CD1c-positive myeloid dendritic cell (primary cell): ENCODE data around the gene AGAP3.
A peak's percentile ranks its signal among the peaks of the same experiment; 100 is the strongest.
"Not testable (repeated sequence)": the region's sequence is repeated elsewhere in the genome, so short reads cannot be mapped to it uniquely, and the experiment has no call there.

Experiments used
- DNase-seq: peaks from one replicate; pipeline ENCODE4 v3.0.0-alpha.2; 2016; ENCODE audit errors: extremely low spot score

The AGAP3 gene

DNA sequence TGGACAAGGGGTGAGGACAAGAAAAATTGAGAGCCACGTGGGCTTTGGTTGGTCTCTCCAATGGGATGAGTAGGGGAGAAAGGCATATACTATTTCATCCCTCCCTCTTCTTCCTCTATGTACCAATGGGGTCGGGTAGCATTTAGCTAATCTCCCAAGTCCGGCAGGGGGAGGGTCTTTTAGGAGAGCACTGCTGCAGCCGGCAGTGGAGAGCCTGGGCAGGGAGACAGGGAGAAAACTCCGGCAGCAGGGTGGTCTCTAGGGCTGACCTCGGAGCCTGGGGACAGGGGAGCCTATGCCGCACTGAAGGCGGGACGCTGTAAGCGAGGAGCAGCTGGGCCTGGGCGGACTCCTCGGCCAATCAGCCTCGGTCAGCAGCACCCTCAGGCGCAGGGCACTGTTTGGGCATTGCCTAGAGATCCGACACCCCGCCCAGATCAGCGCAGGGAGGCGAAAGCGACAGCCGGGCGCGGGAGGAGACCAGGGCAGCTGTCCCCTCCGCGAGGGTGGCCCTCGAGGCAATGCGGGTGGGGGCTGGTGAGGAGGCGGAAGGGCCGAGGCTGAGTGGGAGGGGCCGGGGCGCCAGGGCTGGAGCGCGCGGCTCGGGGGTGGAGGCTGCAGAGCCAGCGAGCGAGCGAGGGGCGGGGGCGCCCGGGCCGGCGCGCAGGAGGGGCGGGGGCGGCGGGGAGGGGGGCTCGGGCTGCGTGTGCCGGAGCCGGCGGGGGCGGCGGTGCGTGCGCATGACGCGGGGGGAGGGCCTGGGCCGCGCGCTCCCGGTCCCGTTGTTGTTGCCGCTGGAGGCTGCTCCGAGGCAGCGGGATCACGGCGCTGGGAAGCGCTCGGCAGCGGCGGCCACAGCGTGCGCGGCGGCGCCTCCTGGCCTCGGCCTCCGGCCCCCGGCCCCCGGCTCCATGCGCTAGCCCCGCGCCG, at the start of gene AGAP3:
TSS of gene AGAP3 (plus strand) at position 785 of the 930 bp plus-strand sequence. CDS start 267 bp downstream, outside the sequence.
- peak; percentile 87 for DNase-seq

DNA sequence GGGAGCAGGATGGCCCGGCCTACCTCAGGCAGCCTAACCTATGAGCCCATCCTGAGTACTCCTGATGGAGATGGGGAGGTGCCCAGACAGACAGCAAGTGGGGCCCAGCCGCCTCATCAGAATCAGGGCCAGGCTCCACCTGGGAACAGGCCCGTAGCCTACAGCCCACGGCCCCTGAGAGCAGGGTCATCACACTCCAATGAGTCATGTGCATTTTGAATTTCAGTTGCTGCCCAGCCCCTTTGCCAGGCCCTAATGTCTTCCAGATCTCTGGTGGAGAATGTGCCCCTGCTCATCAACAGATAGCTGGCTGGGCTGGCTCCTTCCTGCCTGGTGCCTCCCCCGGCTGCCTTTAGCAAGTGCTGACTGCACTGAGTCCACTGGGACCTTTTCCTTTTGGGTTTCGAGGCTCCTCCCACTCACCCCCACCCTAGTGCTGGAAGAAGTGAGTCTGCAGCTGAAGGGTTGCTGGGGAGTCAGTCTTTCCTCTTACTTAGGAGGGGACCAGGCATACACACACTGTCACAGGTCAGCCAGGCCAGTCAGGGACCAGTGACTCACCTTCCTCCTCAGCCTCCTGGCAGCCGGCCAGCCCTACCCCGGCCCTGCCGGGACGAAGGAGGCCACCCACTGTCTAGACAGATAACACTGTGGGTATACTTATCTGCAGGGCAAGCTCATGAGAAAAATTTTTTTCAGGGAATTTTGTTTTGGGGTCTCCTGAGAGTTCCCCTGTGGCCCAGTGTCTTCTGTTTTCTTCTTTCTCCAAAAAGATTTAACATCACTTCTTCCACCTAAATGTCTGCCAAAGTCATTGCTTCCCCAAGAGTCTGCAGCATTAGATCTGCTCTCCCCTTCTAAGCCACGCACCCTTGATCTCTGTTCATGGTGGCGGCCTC, 47.1 kb upstream of the AGAP3 start:
- peak; percentile 89 for DNase-seq

GRCh38 chr7:151039850-151040548, 46.3 kb upstream of the AGAP3 start:
- DNase-seq: peak; percentile 54

GRCh38 chr7:151040616-151041375, 45.5 kb upstream of the AGAP3 start:
- DNase-seq: no peak

DNA sequence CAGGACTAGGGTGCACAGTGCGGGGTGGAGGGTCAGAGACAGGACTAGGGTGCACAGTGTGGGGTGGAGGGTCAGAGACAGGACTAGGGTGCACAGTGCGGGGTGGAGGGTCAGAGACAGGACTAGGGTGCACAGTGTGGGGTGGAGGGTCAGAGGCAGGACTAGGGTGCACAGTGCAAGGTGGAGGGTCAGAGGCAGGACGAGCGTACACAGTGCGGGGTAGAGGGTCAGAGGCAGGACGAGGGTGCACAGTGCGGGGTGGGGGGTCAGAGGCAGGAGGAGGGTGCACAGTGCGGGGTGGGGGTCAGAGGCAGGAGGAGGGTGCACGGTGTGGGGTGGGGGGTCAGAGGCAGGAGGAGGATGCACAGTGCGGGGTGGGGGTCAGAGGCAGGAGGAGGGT, 42.8 kb upstream of the AGAP3 start:
- DNase-seq: not testable (repeated sequence)

DNA sequence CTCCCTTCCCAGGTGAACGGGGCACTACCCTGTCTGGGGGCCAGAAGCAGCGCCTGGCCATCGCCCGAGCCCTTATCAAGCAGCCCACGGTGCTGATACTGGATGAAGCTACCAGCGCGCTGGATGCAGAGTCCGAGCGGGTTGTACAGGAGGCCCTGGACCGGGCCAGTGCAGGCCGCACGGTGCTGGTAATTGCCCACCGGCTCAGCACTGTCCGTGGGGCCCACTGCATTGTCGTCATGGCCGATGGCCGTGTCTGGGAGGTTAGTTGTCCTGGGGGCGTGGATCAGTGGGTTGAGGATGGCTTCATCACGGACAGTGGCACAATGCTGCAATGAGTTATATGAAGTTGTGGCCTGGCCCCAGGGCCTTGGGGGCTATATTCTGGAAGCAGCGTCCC, 42.3 kb upstream of the AGAP3 start:
- DNase-seq: no peak

DNA sequence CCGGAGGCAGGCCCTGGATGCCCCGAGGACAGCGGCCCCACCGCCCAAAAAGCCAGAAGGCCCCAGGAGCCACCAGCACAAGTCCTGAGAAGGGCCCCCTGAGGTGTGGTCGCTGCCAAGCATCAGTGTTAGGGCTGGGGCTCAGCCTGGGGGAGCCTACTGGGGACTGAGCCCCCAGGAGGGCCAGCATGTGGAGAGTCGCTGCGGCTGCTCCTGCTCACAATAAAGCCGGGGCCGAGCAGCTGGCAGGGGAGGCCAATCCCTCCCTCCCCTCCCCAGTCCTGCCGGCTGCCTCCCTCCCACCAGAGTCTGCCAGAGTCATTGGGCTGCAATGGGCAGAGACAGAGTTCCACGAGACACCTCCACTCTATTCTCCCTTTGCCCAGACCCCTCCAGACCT, 41.0 kb upstream of the AGAP3 start:
- DNase-seq: no peak

DNA sequence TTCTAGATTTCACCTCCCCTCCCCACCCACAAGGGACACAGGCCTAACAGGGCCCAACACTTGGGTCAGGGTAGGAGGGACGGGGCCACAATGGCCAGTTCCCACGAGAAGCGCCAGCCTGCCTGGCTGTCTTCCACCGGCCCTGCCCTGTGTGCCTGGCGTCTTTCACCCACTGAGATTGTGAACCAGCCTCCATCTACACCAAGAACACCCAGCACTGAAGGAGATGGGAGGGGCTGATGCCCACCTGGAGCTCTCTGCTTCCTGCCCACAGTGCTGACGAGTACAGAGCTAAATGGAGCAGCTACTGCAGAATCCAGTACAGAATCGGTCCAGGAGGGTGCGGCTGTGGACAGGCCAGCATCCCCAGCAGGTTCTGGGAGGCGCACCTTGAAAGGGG, 40.3 kb upstream of the AGAP3 start:
- no peak for DNase-seq

DNA sequence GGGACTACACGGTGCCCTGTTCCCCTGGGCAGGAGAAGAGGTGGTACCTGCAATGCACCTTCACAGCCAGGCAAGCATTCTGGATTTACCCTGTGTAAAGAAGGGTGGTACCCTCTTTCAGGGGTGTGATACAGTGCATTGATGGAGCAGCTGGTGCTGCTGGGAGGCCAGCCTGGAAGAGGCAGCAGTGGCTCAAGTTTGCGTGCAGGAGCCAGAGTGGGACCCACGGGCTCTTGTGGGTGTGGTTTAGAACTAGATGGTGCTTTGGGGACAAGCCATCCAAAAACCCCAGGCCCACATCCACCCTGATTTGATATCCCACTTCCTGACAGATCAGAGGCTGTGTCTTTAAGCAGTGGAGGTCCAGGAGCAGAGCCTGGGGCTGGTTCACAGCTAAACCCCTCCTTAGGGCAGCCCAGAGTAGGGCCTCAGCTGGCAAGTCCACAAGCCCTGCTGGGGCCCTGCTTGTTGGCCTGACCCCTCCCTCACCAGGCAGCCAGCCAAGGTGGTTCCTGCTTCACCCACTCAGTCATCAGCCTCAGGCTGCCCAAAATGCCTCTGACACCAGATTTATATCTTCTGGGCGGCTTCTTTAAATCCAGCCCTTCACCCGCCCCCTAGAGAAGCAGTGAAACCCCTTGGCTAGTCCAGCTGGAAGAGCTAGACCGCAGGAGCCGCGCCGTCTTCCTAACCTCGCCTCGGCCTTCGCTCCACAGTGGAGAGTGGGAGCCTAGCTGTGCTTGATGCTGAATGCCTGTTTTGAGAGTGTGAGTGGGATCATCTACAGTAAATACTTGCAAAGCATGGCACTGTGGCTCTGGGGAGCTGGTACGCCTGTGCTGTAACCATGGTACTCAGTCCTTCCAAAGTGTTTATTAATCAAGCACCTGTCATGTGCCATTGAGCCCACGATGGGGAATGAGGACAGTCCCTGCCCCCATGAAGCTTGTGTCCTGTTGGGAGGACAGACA, 39.4 kb upstream of the AGAP3 start:
- DNase-seq: no peak

DNA sequence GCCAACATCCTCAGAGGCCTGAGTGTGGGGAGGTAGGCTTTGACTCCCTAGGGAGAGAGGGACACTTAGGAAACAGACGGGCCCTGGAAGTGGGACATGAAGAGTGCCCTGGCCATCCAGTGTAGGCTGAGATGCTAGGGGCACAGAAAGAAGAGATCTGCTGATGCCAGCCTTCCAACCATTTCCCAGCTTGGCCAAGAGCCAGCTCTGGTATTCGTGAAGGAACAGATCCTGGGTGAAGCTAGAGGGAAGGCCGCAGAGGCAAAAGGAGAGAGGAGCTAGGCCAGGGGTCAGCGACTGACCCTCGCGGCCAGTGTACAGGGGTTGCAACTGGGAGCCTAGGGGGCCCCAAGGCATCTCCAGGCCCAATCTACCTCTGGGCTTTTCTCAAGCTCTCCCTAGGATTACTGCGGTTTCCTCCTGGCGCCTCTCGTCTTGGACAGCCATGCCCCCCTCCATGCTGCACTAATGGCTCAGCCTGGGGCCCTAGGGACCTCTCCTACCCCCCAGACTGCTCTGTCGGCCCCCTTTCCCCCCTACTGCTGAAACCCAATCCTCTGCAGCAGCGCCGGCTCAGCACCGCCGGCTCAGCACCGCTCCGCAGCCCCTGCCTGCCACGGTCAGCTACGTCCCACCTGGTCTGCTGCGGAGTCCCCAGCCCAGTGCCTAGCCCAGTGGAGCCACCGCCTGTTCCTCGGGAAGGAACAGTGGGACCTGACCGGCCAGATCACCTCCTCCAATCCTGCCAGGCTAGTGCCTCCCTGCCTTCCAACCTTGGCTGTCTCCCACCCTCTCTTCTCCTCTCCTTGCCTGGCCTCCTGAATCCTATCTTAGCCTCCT, 38.1 kb upstream of the AGAP3 start, which contains the start of gene ASIC3:
TSS of gene ASIC3 (plus strand) at position 556 of the 840 bp plus-strand sequence. CDS start 355 bp downstream, outside the sequence.
- no peak for DNase-seq

DNA sequence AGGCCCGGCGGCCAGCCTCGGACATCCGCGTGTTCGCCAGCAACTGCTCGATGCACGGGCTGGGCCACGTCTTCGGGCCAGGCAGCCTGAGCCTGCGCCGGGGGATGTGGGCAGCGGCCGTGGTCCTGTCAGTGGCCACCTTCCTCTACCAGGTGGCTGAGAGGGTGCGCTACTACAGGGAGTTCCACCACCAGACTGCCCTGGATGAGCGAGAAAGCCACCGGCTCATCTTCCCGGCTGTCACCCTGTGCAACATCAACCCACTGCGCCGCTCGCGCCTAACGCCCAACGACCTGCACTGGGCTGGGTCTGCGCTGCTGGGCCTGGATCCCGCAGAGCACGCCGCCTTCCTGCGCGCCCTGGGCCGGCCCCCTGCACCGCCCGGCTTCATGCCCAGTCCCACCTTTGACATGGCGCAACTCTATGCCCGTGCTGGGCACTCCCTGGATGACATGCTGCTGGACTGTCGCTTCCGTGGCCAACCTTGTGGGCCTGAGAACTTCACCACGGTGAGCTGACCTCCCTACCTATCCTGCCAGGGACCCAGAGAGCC, 37.3 kb upstream of the AGAP3 start:
- no peak for DNase-seq

DNA sequence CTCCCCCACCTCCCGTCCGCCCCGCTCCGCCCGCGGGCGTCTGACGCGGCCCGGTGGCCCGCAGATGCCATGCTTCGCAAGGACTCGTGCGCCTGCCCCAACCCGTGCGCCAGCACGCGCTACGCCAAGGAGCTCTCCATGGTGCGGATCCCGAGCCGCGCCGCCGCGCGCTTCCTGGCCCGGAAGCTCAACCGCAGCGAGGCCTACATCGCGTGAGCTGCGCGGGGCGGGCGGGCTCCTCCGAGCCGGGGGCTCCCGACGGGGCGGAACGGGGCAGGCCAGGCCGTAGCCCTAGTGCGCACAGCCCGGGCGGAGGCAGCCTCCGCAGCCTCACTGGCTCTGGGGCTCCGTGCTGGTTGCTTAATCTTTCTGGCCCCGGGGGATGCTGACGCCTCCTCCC, 35.2 kb upstream of the AGAP3 start:
- DNase-seq: peak; percentile 80

DNA sequence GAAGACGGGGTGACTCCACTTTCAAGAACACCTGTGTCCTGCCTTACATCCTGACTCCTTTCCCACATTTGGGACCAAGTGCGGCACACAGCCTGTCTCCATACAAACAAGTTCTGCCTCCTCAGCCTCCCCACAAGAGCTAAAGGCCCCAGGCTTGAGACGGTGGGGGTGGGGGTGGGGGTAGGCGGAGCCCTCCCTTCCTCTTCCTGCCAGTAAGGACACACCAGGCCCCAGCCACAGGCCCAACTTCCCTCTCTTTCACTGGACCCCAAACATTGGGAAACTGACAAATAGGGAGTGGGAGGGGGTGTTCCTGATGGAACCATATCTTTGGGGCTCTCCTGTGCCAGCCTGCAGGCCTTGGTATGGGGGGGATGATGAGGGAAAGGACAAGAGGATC, 33.2 kb upstream of the AGAP3 start:
- peak; percentile 39 for DNase-seq

DNA sequence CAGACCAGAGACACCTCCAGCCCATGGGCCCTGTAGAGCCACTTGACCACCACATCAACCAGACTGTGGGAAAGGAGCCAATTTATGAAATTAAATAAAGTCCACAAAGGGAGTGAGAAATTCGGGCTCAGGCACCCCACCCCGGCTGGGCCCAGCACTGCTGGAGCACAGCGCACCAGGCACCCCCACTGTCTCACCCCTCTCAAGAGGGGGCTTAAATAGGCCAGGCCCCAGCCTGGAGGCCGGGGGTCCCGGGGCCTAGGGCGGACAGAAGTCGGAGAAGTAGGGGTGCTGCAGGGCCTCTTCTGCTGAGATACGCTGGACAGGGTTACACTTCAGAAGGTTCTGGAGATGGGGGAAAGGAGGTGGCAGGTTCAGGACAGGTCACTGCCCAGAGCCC, 32.5 kb upstream of the AGAP3 start:
- no peak for DNase-seq

GRCh38 chr7:151056283-151056665, 30.0 kb upstream of the AGAP3 start:
- no peak for DNase-seq

- no peak for DNase-seq
These were observed 29.4 kb upstream of the AGAP3 start for GRCh38 chr7:151056666-151057505.

DNA sequence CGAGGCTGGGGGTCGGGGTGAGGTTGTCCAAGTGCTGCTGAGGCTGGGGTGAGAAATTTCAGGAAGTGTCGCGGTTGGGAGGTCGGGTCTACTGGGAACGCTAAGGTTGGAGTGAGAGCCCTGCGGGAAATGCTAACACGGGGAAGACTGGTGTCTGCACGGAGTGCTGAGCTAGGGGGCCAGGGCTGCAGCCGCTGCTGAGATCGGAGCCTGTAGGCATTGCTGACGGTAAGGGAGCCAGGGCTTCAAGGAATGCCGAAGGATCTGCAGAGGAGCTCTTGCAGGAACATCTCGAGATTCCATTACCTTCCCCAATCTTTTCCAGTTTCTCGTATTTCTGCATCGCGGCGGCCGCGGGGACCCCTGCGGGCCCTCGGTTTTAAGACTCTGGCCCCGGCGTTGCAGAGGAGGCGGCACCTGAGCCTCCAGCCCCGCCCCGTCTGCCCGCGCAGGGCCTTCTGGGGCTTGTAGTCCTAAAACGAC, 28.7 kb upstream of the AGAP3 start, which contains the start of gene CDK5:
TSS of gene CDK5 (minus strand) at position 392 of the 483 bp plus-strand sequence. CDS start at position 343, 49 bp downstream.
- peak; percentile 24 for DNase-seq
